Measurements from ENCODE around the gene DCC. TPM values are rescaled to one million over a fixed set of nuclear protein-coding genes. Genes with fewer than 3 reads are reported as not detected.

Gene DCC
- total RNA-seq, 1 donor from 2014 or later: not detected

- no peak for DNase-seq (ENCODE audit: low read depth)
- TF ChIP-seq, protein P1, sequence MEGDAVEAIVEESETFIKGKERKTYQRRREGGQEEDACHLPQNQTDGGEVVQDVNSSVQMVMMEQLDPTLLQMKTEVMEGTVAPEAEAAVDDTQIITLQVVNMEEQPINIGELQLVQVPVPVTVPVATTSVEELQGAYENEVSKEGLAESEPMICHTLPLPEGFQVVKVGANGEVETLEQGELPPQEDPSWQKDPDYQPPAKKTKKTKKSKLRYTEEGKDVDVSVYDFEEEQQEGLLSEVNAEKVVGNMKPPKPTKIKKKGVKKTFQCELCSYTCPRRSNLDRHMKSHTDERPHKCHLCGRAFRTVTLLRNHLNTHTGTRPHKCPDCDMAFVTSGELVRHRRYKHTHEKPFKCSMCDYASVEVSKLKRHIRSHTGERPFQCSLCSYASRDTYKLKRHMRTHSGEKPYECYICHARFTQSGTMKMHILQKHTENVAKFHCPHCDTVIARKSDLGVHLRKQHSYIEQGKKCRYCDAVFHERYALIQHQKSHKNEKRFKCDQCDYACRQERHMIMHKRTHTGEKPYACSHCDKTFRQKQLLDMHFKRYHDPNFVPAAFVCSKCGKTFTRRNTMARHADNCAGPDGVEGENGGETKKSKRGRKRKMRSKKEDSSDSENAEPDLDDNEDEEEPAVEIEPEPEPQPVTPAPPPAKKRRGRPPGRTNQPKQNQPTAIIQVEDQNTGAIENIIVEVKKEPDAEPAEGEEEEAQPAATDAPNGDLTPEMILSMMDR (conservative IDR thresholded peaks at IDR 0.05; ENCODE audit: low read depth, low read length): no peak
- H3K4me3 ChIP-seq (ENCODE audit: low read depth, low read length): no peak overlapping the region
Observed at GRCh38 chr18:52970686-52971085, 630.7 kb downstream of the DCC start.

DNA sequence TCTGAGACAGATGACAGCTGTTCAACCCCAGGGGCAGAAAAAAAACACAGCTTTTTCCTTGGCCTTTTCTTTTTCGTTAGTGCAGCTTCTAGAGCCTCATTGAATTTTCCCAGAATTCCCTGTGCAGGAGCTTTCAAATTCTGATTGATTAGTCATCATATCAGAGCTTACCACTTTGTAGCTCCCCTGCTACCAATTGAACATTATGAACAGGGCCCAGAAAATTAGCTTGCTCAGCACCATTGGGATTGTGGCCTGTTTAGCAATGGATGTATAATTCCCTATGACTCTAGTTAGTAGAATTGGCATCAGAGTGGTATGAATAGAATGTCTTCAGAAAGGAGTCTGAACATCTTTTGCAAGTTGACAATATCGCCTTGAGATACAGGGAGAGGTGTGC is 631.1 kb downstream of the DCC start:
- TF ChIP-seq, protein P1 (conservative IDR thresholded peaks at IDR 0.05; ENCODE audit: low read depth, low read length): no peak
- H3K4me3 ChIP-seq (ENCODE audit: low read depth, low read length): no peak overlapping the region
- no peak for DNase-seq (ENCODE audit: low read depth)

- no peak for DNase-seq (ENCODE audit: low read depth)
- H3K4me3 ChIP-seq (ENCODE audit: low read depth, low read length): no peak overlapping the region
- TF ChIP-seq, protein P1 (conservative IDR thresholded peaks at IDR 0.05; ENCODE audit: low read depth, low read length): no peak
Observed at GRCh38 chr18:52979892-52980291, 639.9 kb downstream of the DCC start.

GRCh38 chr18:52991246-52991645 is 651.2 kb downstream of the DCC start:
- DNase-seq (ENCODE audit: low read depth): no peak
- TF ChIP-seq, protein P1 (conservative IDR thresholded peaks at IDR 0.05; ENCODE audit: low read depth, low read length): no peak

DNA sequence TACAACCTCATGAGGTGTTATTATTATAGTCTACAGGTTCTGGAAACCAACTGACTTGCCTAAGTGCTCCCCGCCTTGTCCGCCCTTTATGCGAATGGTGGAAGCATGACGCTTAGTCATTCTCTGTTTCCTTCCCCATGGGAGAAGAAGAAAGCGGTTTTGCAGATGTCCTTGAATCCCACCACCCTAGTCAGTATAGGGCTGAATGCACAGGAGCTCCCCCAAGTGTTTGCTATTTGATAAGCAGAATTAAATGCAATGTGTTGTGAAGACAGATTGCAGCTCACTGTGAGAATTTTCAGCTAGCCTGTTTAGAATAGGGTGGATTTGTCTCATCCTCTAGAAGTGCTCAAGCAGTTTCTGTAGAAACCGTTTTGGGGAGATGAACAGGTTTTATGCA is 652.0 kb downstream of the DCC start:
- DNase-seq (ENCODE audit: low read depth): no peak
- no peak overlapping the region for H3K4me3 ChIP-seq (ENCODE audit: low read depth, low read length)
- TF ChIP-seq, protein P1 (conservative IDR thresholded peaks at IDR 0.05; ENCODE audit: low read depth, low read length): peak; percentile 39

More at GRCh38 chr18:52991246-52991645, 651.2 kb downstream of the DCC start:
- no peak overlapping the region for H3K4me3 ChIP-seq (ENCODE audit: low read depth, low read length)

- no peak for DNase-seq (ENCODE audit: low read depth)
- no peak overlapping the region for H3K4me3 ChIP-seq (ENCODE audit: low read depth, low read length)
- TF ChIP-seq, protein P1 (conservative IDR thresholded peaks at IDR 0.05; ENCODE audit: low read depth, low read length): no peak
Observed at GRCh38 chr18:52995875-52996274, 655.9 kb downstream of the DCC start.

- TF ChIP-seq, protein P1 (conservative IDR thresholded peaks at IDR 0.05; ENCODE audit: low read depth, low read length): no peak
- DNase-seq (ENCODE audit: low read depth): no peak
- no peak overlapping the region for H3K4me3 ChIP-seq (ENCODE audit: low read depth, low read length)
Observed at GRCh38 chr18:52999633-53000032, 659.6 kb downstream of the DCC start.

Data from epithelial cell of proximal tubule (primary cell).